GM23248 (cell line): Measurements from ENCODE around the gene TMPRSS3.

Experiments used
- EZH2 ChIP-seq: fragments of 200-600 bp; sonication (generic); IDR thresholded peaks from 2 replicates; pipeline ENCODE4 v1.6.1; 2018; ENCODE audit warnings: antibody characterized with exemption, mild to moderate bottlenecking; ENCODE audit not compliant: insufficient read depth, poor library complexity, severe bottlenecking
- EZH2phosphoT487 ChIP-seq: fragments of 200-600 bp; sonication (generic); IDR thresholded peaks from 2 replicates; pipeline ENCODE4 v1.6.1; 2018; ENCODE audit warnings: antibody characterized with exemption, moderate library complexity, mild to moderate bottlenecking, low read depth; ENCODE audit not compliant: insufficient read depth

DNA sequence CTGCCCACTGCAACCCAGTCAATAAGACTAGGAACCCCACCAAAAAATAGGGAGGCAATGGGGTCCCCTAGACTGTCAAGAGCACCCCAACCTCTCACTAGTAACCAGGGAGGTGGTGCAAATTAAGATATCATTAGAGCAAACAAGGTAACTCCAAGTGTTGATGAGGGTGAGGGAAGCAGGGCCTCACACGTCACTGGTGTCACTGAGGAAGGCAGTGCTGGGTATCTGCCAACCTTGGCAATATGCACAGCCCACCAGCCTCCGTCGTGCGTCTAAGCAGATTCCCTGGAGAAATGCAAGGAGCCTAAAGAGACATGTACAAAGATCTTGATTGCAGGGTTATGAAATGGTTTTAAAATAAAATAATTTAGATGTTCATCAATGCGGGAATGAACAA lies 11.6 kb upstream of the TMPRSS3 start:
- TF ChIP-seq EZH2 = no peak
- no peak for TF ChIP-seq EZH2phosphoT487
